Pulmonary artery endothelial cell (primary cell): ENCODE results near the gene FAM53A. TPM values are rescaled to one million over a fixed set of nuclear protein-coding genes. Genes with fewer than 3 reads are reported as not detected.

Experiments used
- DNase-seq: peaks from one replicate; pipeline ENCODE4 v3.0.0-alpha.2; 2011; ENCODE audit warnings: low read depth, low spot score
- total RNA-seq: library from RNA; depleted of rRNA; stranded (reverse); fragments of >200 nt; gene quantifications from 2 replicates; pipeline ENCODE4 v1.2.3, GENCODE V29; 2014

Gene FAM53A
- total RNA-seq, 1 donor from 2014 or later, result 2.6 TPM

DNA sequence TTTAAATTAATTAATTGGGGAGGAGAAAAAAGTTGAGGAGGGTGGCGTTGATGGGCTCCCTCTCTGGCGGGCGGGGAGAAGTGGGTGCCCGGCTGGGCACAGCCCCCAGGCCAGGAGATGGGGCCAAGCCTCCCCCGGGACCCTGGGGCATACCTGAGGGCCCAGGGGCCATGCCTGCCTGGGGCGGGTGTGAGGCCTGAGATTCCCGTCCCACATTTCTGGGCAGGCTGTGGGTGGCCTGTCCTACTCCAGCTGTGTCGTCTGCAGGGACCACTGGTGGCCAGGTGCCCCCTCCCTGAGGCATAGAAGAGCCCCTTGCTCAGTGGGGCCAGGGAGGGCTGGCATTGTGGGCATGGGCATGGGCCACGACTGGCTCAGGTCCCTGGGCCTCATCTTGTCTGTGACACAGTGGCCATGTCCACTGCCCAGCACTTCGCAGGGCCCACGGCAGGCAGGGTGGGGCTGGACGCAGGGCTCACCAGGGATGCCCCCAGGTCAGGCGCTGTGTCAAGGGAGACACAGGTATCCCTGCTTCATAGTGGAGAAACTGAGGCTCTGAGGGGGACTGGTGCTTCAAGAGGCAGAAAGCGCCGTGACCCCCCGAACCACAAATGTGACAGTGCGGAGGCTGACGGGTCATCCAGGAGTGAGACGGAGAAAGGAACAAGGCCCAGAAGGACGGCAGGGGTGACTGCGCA lies 60.1 kb downstream of the FAM53A start:
- no peak for DNase-seq

DNA sequence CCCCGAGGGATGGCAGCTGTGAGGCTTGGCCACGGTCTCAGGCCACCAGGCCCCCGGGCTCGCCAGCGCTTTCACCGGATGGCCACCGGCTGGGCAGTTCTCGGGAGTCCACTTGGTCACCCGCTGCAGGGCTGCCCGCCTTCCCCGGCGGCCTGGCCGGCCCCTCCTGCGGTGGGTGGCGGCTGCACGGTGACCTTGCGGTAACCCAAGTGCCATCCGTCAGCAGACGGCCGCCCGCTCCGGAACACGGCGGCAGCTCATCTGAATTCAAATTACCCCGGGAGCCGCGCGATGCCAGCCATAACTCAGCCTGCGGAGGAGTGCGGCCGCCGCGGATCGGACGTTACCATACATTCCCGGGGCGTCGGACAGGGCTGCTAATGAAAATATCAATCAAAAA lies 60.7 kb downstream of the FAM53A start:
- DNase-seq, result no peak

DNA sequence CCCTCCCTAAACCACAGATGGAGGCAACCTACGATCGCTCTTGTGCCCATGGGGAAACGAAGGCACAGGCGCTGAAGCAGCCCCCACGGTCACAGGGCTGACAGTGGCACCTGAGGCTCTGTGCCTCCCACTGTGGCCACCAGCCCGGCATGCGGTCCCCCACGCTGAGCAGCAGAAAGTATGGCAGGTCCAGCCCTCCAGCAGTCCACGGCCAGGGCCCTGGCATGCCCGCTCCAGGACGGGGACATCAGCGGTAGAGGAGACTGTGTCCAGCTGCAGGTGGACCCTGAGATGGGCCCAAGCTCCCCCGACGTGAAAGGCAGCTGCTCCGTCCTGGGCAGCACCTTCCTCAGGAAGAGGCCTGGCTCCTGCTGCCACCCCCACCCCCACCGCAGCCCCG lies 61.2 kb downstream of the FAM53A start:
- no peak for DNase-seq

DNA sequence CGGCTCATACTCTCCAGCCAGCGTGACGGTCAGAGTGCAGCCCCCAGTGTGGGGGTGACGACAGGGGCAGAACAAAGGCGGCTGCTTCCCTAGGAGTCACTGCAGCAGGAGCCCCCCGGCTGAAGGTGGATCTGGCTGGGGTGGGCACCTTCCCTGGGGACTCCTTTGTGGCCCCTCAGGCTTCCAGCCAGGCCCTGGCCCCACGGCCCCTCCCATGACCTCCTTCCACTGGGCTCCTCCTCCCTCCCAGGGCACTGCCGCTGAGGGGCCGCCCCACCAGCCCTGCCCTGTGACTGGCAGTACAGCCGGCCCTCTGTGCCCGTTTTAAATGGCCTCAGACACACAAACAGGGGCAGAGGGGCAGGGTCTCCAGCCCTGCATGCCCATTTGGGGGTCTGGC lies 61.9 kb downstream of the FAM53A start:
- DNase-seq, result no peak

DNA sequence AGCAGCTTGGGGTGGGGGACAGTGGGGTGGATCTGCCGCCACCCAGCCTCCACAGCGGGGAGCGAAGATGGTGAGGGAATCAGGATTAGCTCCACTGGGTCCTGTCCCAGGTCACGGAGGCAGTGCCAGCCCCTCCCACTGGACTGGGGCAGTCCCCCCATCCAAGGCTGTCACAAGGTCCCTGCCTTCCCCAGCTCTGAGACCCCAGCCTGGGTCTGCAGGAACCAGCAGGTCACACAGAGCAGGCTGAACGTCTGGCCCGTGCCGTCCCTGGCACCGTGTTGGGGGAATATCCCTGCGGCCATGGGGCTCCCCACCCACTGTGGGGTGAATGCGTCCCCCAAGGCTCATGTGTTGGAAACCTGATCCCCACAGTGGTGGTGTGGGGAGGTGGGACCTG lies 62.6 kb downstream of the FAM53A start:
- DNase-seq, result no peak

DNA sequence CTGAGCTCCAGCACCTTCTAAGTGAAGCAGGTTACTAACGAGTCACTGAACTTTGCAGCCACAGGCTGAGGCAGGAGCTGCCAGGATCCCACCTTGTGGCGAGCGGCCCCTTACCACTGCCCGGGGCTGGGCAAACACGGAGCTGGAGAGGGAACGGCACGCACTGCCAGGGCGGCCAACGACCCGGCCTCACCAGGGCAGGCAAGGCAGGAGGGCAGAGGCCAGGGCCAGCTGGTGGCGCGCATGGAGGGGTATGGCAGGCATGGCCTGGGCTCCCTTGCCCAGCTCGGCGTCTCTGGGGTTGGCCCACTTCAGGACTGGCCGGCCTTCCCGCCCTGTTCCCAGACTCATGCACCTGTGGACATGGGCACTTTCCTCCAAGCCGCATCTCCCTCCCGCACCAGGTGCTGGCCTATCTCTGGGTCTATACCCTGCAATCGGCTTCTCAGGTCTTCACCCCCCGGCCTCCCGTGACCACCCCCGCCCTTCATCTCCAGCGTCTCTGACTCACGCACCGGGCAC lies 64.9 kb downstream of the FAM53A start:
- DNase-seq, result no peak

DNA sequence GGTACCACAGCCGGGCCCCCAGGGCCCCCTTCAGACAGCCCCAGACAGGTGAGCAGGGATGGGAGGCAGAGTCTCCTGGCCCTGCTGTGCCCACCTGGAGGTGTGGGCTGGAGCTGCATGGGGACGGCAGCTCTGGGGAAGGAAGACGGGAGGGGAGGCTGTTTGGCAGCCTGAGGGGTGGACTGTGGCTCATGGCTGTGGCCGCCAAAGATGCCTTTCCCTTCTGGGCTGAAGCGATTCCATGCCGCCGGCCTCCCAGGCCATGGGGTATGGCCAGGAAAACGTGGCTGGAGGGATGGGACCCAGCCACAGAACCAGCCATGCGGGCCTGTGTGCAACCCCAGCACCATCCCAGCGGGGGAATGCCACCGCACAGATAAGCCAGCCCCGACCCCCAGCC lies 65.7 kb downstream of the FAM53A start:
- DNase-seq, result no peak

DNA sequence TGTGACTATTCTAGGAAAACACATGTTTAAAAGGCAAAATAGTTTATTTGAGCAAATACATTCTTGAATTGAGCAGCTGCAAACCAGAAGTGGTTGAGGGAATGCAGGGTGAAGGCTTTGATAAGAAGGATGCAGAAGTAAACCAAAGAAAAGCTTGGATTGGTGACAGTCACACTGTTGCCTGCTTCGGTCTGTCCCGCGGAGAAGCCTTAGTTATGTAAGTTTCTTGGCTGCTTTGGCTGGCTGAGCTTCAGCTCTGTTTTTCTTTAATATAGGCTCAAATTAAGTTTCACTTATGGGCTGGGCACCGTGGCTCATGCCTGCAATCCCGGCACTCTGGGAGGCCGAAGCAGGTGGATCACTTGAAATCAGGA lies 67.6 kb downstream of the FAM53A start:
- DNase-seq, result no peak

DNA sequence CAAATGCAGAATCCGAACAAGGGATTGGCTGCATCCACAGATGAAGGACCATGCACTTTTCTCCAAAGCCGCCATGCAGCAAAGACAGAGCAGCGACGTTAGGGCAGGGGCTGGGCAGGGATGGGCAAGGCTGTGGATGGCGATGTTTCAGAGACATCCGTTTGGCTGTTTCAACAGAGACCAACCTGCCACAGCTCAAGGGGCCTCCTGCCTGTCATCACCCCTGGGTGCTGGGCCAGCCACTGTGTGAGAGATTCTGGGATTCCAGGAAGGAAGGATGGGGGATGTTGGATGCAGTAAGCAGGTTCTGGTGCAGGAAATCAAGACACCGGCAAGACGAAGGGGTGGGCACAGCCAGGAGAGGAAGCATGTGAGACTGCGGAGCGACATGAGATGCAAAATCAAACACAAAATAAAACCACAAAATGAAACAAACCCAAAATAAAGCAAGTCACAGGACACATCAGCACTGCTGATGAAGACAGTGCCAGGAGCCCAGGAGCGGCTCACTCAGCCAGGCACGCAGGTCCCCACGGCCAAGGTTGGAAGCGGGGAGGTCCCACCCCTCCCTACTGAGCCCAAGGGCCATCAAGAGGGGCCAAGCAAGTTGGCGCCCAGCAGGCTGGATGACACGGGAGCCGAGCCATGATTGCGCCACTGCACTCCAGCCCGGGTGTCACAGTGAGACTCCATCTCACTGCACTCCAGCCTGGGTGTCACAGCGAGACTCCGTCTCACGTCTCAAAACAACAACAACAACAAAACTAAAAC lies 68.1 kb downstream of the FAM53A start:
- no peak for DNase-seq

DNA sequence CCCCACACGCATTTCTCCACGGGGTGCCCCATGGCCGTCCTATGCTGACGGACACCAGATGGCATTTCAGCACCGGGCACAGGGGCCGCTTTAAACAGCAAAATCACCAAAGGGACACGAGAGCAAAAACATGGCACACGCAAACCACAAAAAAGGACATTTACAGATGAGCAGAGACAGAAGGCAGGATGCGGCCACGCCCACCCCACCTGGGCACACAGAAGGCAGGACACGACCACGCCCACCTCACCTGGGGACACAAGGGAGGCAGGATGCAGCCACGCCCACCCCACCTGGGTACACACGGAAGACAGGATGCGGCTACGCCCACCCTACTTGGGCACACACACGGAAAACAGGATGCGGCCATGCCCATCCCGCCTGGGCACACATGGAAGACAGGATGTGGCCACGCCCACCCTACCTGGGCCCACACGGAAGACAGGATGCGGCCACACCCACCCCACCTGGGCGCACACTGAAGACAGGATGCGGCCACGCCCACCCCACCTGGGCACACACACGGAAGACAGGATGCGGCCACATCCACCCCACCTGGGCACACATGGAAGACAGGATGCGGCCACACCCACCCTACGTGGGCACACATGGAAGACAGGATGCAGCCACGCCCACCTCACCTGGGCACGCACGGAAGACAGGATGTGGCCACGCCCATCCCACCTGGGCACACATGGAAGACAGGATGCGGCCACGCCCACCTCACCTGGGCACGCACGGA lies 69.1 kb downstream of the FAM53A start:
- no peak for DNase-seq

DNA sequence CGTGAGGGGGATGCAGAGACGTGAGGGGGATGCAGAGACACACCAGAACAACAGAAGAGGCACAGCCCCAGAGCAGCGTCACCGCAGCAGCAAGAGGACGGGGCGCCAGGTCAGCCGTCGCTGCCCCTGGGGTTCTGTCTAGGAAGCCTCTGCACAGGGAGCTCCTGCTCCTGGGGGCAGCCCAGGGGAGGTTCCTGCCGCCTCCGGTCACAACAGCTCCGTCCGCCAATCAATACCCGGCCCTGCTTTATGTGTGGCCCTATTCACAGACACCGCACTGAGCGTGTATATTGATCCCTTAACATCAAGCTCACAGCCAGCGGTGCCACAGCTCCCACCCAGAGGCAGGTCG lies 69.6 kb downstream of the FAM53A start:
- DNase-seq, result no peak

DNA sequence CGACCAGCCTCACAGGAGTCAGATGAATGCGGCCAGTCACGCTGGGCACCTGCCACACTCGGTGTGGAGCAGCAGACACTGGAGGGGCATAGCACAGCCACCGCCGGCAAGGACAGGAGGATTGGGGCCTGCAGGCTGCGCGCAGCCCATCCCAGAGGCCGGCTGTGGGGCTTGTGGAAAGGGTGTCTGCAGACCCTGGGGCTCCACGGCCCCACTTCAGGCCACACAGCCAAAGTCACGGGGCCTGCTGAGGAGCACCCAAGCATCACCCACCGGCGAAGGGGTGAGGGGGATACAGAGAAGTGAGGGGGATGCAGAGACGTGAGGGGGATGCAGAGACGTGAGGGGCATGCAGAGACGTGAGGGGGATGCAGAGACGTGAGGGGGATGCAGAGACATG lies 70.1 kb downstream of the FAM53A start:
- no peak for DNase-seq

DNA sequence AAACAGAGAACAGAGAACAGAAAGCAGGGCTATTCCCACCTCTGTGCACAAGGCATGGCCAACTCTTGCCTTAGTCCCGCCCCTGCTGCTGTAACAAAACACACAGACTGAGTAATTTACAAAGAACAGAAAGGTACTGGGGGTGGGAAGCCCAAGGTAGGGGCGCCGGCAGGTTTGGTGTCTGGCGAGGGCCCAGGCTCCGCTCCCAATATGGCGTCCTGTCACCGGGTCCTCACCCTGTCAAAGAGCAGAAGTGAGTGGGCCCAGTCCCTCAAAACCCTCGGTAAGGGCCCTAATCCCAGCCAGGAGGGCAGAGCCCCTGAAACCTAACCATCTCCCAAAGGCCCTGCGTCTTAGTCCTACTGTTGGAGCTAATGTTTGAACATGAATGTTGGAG lies 71.0 kb downstream of the FAM53A start:
- no peak for DNase-seq

DNA sequence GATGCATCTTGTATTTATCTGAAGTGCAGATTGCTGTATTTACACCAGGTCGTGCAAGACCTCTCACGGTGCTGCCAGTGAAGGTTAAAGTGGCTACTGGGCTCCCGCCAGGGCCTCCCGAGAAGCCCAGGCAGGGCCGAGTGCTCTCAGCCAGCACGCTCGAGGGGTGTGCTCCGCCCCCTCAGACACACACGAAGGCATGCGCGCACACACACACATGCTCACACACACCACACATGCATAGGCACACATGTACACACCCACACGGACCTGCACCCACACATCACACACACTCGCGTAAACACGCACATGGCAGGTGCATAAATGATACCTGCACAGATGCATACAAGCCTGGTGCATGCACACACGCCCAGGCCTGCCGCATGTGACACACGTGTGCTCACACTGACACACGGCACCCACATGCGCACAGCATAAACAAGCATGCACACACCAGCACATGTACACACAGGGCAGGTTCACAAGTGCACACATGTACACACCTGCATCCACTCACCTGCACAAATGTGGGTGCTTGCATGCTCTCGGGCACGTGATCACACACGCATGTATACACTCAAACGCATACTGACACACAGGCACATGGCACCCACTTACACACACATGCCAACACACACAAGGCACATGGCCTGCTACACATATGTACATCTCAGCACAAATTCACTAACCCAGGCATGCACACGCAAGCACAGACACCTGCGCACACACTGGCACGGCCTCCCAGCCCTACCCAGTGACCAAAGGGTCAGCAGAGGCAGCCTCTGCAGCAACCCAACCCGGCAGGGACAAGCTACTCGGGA lies 71.6 kb downstream of the FAM53A start:
- DNase-seq, result no peak

DNA sequence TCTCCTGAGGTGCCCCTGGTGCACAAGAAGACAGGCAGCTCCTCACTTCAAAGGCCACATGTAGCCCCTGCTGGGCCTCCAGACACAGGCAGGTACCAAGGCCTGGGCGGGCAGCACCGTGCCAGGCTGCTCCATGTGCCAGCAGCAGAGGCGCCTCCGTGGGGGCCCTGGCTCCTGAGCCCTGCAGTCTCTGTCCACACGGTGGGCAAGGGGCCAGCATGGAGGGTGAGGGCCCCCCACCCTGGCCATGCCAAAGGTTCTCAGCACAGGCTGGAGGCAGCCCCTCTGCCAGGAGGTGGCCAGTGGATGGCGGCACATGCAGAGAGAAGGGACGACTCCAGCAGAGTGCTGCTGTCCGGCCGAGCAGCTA lies 72.6 kb downstream of the FAM53A start:
- DNase-seq, result no peak

DNA sequence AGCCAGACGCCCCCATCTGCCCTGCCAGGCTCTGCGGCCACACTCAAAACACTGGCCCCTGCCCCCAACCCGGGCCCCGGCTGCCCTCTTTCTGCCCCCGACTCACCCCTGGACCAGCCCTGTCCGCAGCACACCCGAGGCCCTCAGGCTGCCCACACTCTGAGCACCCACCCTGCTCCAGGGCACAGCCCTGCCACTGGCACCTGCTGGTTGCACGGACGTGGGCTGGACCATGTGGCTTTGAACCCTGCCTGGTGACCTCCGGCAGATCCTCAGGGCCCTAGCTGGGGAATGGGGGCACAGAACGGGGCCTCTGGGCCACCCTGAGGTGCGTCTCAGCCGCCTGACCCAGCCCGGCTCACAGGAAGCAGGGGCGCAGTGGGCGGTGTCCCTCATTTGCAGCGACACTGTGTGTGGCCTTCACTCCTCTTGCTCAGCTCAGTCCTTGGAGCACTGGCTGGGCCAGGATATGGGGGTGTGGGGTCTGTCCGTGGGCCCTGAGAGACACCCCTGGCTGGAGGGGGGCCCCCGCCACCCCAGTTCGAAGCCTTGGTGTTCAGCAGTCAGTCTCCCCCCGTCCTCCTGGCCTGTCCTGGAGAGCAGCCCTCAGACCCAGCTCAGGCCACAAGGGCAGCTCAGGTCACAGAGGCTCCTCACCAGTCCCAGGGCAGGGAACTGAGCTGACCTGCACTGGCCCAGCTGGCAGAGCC lies 73.2 kb downstream of the FAM53A start:
- no peak for DNase-seq

DNA sequence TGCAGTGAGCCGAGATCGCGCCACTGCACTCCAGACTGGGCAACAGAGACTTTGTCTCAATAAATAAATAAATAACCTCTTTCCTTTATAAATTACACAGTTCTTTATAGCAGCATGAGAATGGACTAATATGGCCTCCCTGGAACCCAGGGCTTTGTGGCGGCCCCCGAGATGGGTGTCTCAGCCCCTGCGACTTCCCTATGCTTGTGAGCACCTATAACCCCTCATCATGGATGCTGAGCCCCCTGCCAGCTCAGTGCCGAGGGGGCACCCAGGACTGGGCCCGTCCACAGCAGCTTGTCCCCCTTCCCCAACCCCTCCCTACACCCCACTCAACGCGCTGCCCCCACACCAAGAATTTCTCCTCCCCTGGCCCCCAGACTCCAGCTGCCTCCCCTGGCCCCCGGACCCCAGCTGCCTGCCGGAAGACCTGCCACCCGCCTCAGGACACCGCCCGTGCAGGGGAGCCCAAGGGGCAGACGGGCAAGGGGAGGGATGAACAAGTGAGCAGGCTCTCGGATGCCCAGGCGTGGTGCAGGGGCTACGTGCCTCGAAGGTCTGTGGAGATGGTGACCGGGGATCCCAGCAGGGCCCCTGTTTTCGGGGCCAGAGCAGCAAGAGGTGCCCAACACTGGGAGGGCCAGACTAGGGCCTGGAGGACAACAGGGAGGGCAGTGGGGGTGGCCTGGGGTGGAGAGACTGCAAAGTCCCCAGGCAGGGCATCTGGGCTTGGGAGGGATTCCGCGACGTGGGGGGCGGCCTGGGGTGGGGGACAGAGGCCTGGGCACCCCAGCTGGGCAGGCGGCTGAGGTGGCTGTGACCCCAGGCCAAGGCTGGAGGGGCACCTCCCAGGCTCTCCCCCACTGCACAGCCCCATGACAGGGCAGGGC lies 74.0 kb downstream of the FAM53A start:
- no peak for DNase-seq

DNA sequence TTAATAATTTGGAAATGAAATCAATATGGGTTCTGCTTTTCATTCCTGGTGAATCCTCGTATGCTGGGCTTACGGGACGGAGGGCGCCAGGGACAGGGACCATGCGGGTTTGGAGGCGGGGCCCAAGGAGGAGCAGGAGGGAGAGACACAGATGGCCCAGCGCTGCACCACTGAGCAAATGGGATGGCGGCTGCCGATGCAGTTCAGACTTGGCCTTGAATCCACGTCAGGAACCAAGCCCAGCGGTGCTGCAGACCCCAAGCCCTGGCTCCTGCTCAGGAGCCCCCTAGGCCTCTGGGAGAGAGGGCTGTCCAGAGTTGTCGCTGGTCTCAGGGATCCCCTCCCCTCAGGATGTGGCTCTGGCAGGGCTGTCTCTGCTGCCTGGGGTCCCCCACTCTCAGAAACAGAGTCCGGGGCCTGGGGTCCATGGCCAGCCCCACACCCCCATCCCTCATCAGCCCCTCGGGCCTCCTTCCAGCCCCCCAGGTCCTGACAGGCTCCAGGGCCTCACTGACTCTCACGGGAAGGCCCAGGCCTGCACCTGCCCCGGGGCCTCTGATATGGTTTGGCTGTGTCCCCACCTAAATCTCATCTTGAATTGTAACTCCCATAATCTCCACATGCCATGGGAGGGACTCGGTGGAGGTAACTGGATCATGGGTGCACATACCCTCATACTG lies 75.2 kb downstream of the FAM53A start:
- DNase-seq, result no peak

DNA sequence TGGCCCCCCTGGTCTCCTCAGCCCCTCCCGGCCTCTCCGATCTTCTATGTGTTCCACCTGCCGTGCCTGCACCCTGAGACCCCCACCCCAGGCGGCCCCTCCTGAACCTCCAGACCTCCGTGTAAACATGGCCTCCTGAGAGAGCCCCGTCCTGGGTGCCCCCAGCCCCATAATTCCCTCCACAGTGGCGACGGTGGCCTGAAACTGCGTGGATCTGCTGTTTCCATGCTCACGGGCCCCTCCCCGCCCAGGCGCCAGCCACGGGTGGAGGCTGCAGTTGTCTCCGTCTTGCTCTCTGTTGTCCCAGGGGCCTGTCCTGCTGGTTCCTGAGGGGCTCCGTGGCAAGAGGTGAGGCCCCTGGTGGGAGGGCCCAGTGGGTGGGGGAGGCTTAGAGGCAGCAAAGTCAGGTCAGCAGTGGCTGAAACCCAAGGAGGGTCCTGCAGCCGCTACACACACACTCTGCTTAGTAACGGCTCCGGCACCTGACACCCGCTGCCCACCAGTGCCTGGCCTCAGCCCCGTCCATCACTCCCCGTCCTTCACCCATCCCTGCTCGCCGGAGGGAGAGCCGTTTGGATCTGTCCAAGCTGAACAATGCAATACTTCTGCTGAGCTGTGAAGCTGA lies 75.8 kb downstream of the FAM53A start:
- no peak for DNase-seq
